Ovary (tissue), 3 donors: ENCODE results near the gene EPHA1.

ENCODE experiments used
- CTCF ChIP-seq, 3 donors: fragments of 450-650 bp in 2 of 3; fragments of 200-600 bp in 1 of 3; IDR thresholded peaks; one replicate each; pipeline versions ENCODE4 v1.5.1 to v1.8.0; 2016 to 2022; ENCODE audit warnings: antibody characterized with exemption in 3 of 3, mild to moderate bottlenecking in 1 of 3
- POLR2A ChIP-seq: fragments of 450-650 bp; IDR thresholded peaks from one replicate; pipeline ENCODE4 v1.6.1; 2017; ENCODE audit warnings: antibody characterized with exemption, mild to moderate bottlenecking, moderate library complexity
- donor health status: DM: no; HTN: no; CAD: no.

GRCh38 chr7:143394068-143394467 lies 14.6 kb downstream of the EPHA1 start:
- TF ChIP-seq CTCF (IDR thresholded peaks at IDR 0.05) = no peak
- TF ChIP-seq POLR2A = no peak
